Esophagus mucosa (tissue), 1 donor: Measurements from ENCODE around the gene MYO1B. TPM values are rescaled to one million over a fixed set of nuclear protein-coding genes. Genes with fewer than 3 reads are reported as not detected.

Experiments used
- ATAC-seq: fragments of 200-7000 bp; cut with Tn5 transposase; one replicate; pipeline ENCODE4 v1.9.1; 2020
- total RNA-seq: library from RNA; stranded (reverse); gene quantifications from one replicate; pipeline ENCODE4 v1.2.4, GENCODE V29; 2023
- donor health status: DM: yes; HTN: yes; CAD: no.

MYO1B gene
- total RNA-seq, 1 donor from 2014 or later: 65.2 TPM

- ATAC-seq: no peak
These were observed 221.9 kb downstream of the MYO1B start for GRCh38 chr2:191467113-191467512.

GRCh38 chr2:191470306-191470705, 225.1 kb downstream of the MYO1B start:
- ATAC-seq: no peak

- no peak for ATAC-seq
These were observed 229.3 kb downstream of the MYO1B start for GRCh38 chr2:191474464-191474863.

Other genes starting within 250 kb of the MYO1B start
- 51.0 TPM for gene STAT1, start 231.2 kb upstream of the MYO1B start, total RNA-seq
- 0.88 TPM for gene STAT4, start 94.4 kb upstream of the MYO1B start, total RNA-seq